ENCODE measurements around the gene MARCKSL1.
"Not testable (repeated sequence)": the region's sequence is repeated elsewhere in the genome, so short reads cannot be mapped to it uniquely, and the experiment has no call there.

The MARCKSL1 gene

DNA sequence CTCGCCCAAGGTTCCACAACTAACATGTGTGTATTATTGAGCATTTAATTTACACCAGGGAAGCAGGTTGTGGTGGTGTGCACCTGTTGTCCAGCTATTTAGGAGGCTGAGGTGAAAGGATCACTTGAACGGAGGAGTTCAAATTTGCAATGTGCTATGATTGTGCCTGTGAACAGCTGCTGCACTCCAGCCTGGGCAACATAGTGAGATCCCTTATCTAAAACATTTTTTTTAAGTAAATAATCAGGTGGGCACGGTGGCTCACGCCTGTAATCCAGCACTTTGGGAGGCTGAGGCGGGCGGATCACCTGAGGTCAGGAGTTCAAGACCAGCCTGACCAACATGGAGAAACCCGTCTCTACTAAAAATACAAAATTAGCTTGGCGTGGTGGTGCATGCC, 51.3 kb downstream of the MARCKSL1 start:
- not testable (repeated sequence) for DNase-seq

Measured in retina (tissue), 1 donor.